ENCODE measurements around the gene RNF19B. TPM values are rescaled to one million over a fixed set of nuclear protein-coding genes. Genes with fewer than 3 reads are reported as not detected.
A peak's percentile ranks its signal among the peaks of the same experiment; 100 is the strongest.
"Not testable (repeated sequence)": the region's sequence is repeated elsewhere in the genome, so short reads cannot be mapped to it uniquely, and the experiment has no call there.

Gene RNF19B
- total RNA-seq, 2 experiments from 2014 or later, result 31.6 to 47.4 TPM

- CTCF ChIA-PET, result interaction anchor here (0.6 to 1.0 kb wide), 2 partner anchors 40 to 42 kb away, joined by 3 read pairs; partner anchors contain the start of gene RNF19B
- H3K27me3 Mint-ChIP-seq, result no peaks in the 10 kb centered on the region
- no peaks in the 10 kb centered on the region for H3K9me3 Mint-ChIP-seq (ENCODE audit: low read depth)
- peaks cover 21% of the 10 kb centered on the region for H3K36me3 Mint-ChIP-seq
- no peak for DNase-seq
- no peak for ATAC-seq
- H3K4me1 Mint-ChIP-seq, result peaks cover 24% of the 10 kb centered on the region
- no peak overlapping the region for H3K4me3 Mint-ChIP-seq
- H3K27ac Mint-ChIP-seq, result no peak overlapping the region
Measured at GRCh38 chr1:33003657-33004056, 39.0 kb upstream of the RNF19B start.

- CTCF ChIA-PET, result interaction anchor here (1.0 to 1.9 kb wide), 5 partner anchors 9 to 70 kb away, joined by 3 to 5 read pairs (median 3); no protein-coding TSS in a partner anchor
- H3K36me3 Mint-ChIP-seq, result peaks cover 9% of the 10 kb centered on the region
Measured at GRCh38 chr1:33002006-33002405, 37.4 kb upstream of the RNF19B start.

GRCh38 chr1:33001282-33001681 is 36.7 kb upstream of the RNF19B start:
- no peaks in the 10 kb centered on the region for H3K27me3 Mint-ChIP-seq
- peaks cover 36% of the 10 kb centered on the region for H3K4me1 Mint-ChIP-seq
- H3K36me3 Mint-ChIP-seq, result peaks cover 9% of the 10 kb centered on the region
- H3K9me3 Mint-ChIP-seq (ENCODE audit: low read depth), result no peaks in the 10 kb centered on the region
- no peak overlapping the region for H3K27ac Mint-ChIP-seq
- CTCF ChIA-PET, result interaction anchor here (0.7 to 1.9 kb wide), 8 partner anchors 8 to 289 kb away, joined by 3 to 5 read pairs (median 3); no protein-coding TSS in a partner anchor
- no peak for ATAC-seq
- H3K4me3 Mint-ChIP-seq, result no peak overlapping the region
- no peak for DNase-seq

More at GRCh38 chr1:33002006-33002405, 37.4 kb upstream of the RNF19B start:
- peaks cover 37% of the 10 kb centered on the region for H3K4me1 Mint-ChIP-seq
- H3K27ac Mint-ChIP-seq, result no peak overlapping the region
- no peak for ATAC-seq
- H3K4me3 Mint-ChIP-seq, result no peak overlapping the region
- H3K27me3 Mint-ChIP-seq, result no peaks in the 10 kb centered on the region
- no peaks in the 10 kb centered on the region for H3K9me3 Mint-ChIP-seq (ENCODE audit: low read depth)
- no peak for DNase-seq

- Mint-ChIP-seq H3K36me3 (peaks cover 6% of the 10 kb centered on the region), H3K27ac (no peak overlapping the region), H3K4me1 (peaks cover 36% of the 10 kb centered on the region), H3K9me3 (ENCODE audit: low read depth) (no peaks in the 10 kb centered on the region), H3K4me3 (no peak overlapping the region), H3K27me3 (no peaks in the 10 kb centered on the region)
- CTCF ChIA-PET, result interaction anchor here (0.7 to 1.9 kb wide), 9 partner anchors 7 to 288 kb away, joined by 3 to 5 read pairs (median 3); no protein-coding TSS in a partner anchor
- ATAC-seq (no peak), DNase-seq (no peak)
Measured at GRCh38 chr1:33000427-33001026, 35.9 kb upstream of the RNF19B start.

- Mint-ChIP-seq H3K4me1 (peaks cover 28% of the 10 kb centered on the region), H3K27ac (no peak overlapping the region), H3K36me3 (peaks cover 4% of the 10 kb centered on the region), H3K4me3 (no peak overlapping the region), H3K27me3 (no peaks in the 10 kb centered on the region), H3K9me3 (ENCODE audit: low read depth) (no peaks in the 10 kb centered on the region)
- no peak for DNase-seq
- ATAC-seq, result no peak
- CTCF ChIA-PET, result interaction anchor here (1.2 kb wide), 1 partner anchor 13 kb away, joined by 5 read pairs; no protein-coding TSS in a partner anchor
Measured at GRCh38 chr1:32998997-32999396, 34.4 kb upstream of the RNF19B start.

GRCh38 chr1:32998064-32998463 is 33.5 kb upstream of the RNF19B start:
- Mint-ChIP-seq H3K36me3 (peaks cover 4% of the 10 kb centered on the region), H3K27me3 (no peaks in the 10 kb centered on the region), H3K27ac (peak overlapping the region; percentile 2), H3K4me1 (peaks cover 31% of the 10 kb centered on the region), H3K9me3 (ENCODE audit: low read depth) (no peaks in the 10 kb centered on the region), H3K4me3 (no peak overlapping the region)
- DNase-seq (no peak), ATAC-seq (no peak)
- CTCF ChIA-PET, result interaction anchor here (1.2 to 1.5 kb wide), 2 partner anchors 12 to 37 kb away, joined by 3 to 5 read pairs; no protein-coding TSS in a partner anchor

GRCh38 chr1:32997381-32997891 is 32.8 kb upstream of the RNF19B start:
- DNase-seq, result no peak
- no peak for ATAC-seq
- Mint-ChIP-seq H3K9me3 (ENCODE audit: low read depth) (no peaks in the 10 kb centered on the region), H3K36me3 (peaks cover 1% of the 10 kb centered on the region), H3K27ac (peak overlapping the region; percentile 2), H3K27me3 (no peaks in the 10 kb centered on the region), H3K4me1 (peaks cover 36% of the 10 kb centered on the region), H3K4me3 (no peak overlapping the region)
- CTCF ChIA-PET, result interaction anchor here (1.0 to 1.5 kb wide), 2 partner anchors 38 to 59 kb away, joined by 3 read pairs; no protein-coding TSS in a partner anchor

GRCh38 chr1:32993324-32993636 is 28.7 kb upstream of the RNF19B start:
- not testable (repeated sequence) for H3K27me3 Mint-ChIP-seq; H3K36me3 Mint-ChIP-seq; ATAC-seq; H3K4me3 Mint-ChIP-seq; H3K9me3 Mint-ChIP-seq (ENCODE audit: low read depth); DNase-seq
- peak overlapping the region; percentile 85 for H3K27ac Mint-ChIP-seq
- CTCF ChIA-PET, result interaction anchor here (0.9 to 4.1 kb wide), 7 partner anchors 8 to 61 kb away, joined by 3 to 15 read pairs (median 5); no protein-coding TSS in a partner anchor
- peaks cover 59% of the 10 kb centered on the region for H3K4me1 Mint-ChIP-seq

GRCh38 chr1:32992489-32993323 is 28.1 kb upstream of the RNF19B start:
- Mint-ChIP-seq H3K4me1 (peaks cover 57% of the 10 kb centered on the region), H3K9me3 (ENCODE audit: low read depth) (no peaks in the 10 kb centered on the region), H3K36me3 (peaks cover 3% of the 10 kb centered on the region), H3K27ac (peak overlapping the region; percentile 85), H3K27me3 (no peaks in the 10 kb centered on the region), H3K4me3 (no peak overlapping the region)
- CTCF ChIA-PET, result interaction anchor here (0.6 to 4.1 kb wide), 8 partner anchors 8 to 220 kb away, joined by 3 to 15 read pairs (median 4); no protein-coding TSS in a partner anchor
- peak; percentile 73 for ATAC-seq
- DNase-seq, result peak; percentile 85

- no peak for DNase-seq
- H3K36me3 Mint-ChIP-seq, result peaks cover 3% of the 10 kb centered on the region
- H3K4me1 Mint-ChIP-seq, result peaks cover 55% of the 10 kb centered on the region
- H3K27ac Mint-ChIP-seq, result peak overlapping the region; percentile 85
- no peaks in the 10 kb centered on the region for H3K9me3 Mint-ChIP-seq (ENCODE audit: low read depth)
- no peak for ATAC-seq
- CTCF ChIA-PET, result interaction anchor here (0.6 to 4.1 kb wide), 6 partner anchors 9 to 219 kb away, joined by 3 to 15 read pairs (median 5); no protein-coding TSS in a partner anchor
- no peaks in the 10 kb centered on the region for H3K27me3 Mint-ChIP-seq
- peak overlapping the region; percentile 4 for H3K4me3 Mint-ChIP-seq
Measured at GRCh38 chr1:32991819-32992488, 27.3 kb upstream of the RNF19B start.

GRCh38 chr1:32991386-32991785 is 26.8 kb upstream of the RNF19B start:
- CTCF ChIA-PET, result interaction anchor here (4.1 kb wide), 1 partner anchor 59 kb away, joined by 15 read pairs; no protein-coding TSS in a partner anchor
- no peaks in the 10 kb centered on the region for H3K9me3 Mint-ChIP-seq (ENCODE audit: low read depth)
- peak overlapping the region; percentile 85 for H3K27ac Mint-ChIP-seq
- no peak for DNase-seq
- H3K4me1 Mint-ChIP-seq, result peaks cover 59% of the 10 kb centered on the region
- peaks cover 5% of the 10 kb centered on the region for H3K36me3 Mint-ChIP-seq
- no peaks in the 10 kb centered on the region for H3K27me3 Mint-ChIP-seq
- H3K4me3 Mint-ChIP-seq, result no peak overlapping the region
- no peak for ATAC-seq

- CTCF ChIA-PET, result interaction anchor here (4.1 kb wide), 1 partner anchor 58 kb away, joined by 15 read pairs; no protein-coding TSS in a partner anchor
- H3K4me1 Mint-ChIP-seq, result peaks cover 63% of the 10 kb centered on the region
Measured at GRCh38 chr1:32990887-32991286, 26.3 kb upstream of the RNF19B start.

More at GRCh38 chr1:32990887-32991286, 26.3 kb upstream of the RNF19B start:
- H3K9me3 Mint-ChIP-seq (ENCODE audit: low read depth), result no peaks in the 10 kb centered on the region
- DNase-seq, result no peak
- no peak overlapping the region for H3K4me3 Mint-ChIP-seq
- no peak for ATAC-seq
- H3K36me3 Mint-ChIP-seq, result peaks cover 8% of the 10 kb centered on the region
- H3K27me3 Mint-ChIP-seq, result no peaks in the 10 kb centered on the region
- peak overlapping the region; percentile 85 for H3K27ac Mint-ChIP-seq

Data from activated CD8-positive, alpha-beta memory T cell treated with anti-CD3 and anti-CD28 coated beads, Interleukin-2, amount 10 ng/mL, durations not matched to agents 7 days and 5 days (primary cell).